ENCODE measurements around the gene SYVN1.

DNA sequence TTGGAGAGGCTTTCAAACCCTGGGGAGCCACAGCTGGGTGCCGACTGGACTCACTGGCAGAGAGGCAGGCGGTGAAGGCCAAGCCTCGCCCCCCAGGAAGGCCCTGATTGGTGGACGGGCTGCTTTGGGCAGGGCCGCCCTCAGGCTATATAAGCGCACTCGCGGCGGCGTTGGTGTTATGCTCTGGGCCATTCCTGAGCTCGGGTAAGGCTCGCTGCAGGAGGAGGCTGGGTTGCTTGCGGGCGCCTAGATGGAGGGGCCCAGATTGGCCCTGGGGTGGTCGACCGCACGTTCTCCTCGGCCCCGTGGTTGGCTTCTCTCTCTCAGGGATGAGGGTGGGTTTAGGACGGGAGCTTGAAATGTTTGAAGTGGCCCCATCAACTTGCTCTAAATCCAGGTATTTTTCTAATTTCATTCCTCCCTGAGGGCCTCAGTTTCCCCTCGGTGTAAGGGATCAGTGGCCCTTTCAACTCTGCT, 35.8 kb upstream of the SYVN1 start, which contains the start of gene SPDYC:
- TF ChIP-seq, protein P1, sequence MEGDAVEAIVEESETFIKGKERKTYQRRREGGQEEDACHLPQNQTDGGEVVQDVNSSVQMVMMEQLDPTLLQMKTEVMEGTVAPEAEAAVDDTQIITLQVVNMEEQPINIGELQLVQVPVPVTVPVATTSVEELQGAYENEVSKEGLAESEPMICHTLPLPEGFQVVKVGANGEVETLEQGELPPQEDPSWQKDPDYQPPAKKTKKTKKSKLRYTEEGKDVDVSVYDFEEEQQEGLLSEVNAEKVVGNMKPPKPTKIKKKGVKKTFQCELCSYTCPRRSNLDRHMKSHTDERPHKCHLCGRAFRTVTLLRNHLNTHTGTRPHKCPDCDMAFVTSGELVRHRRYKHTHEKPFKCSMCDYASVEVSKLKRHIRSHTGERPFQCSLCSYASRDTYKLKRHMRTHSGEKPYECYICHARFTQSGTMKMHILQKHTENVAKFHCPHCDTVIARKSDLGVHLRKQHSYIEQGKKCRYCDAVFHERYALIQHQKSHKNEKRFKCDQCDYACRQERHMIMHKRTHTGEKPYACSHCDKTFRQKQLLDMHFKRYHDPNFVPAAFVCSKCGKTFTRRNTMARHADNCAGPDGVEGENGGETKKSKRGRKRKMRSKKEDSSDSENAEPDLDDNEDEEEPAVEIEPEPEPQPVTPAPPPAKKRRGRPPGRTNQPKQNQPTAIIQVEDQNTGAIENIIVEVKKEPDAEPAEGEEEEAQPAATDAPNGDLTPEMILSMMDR (IDR thresholded peaks at IDR 0.05) = no peak
- TF ChIP-seq POLR2A (IDR thresholded peaks at IDR 0.05) (no peak), POLR2AphosphoS5 (IDR thresholded peaks at IDR 0.05) (no peak), EP300 (IDR thresholded peaks at IDR 0.05; ENCODE audit: low read depth) (no peak)
